HCT116 (cell line): ENCODE data around the gene OCRL. TPM values are rescaled to one million over a fixed set of nuclear protein-coding genes. Genes with fewer than 3 reads are reported as not detected.

Experiments
- ATAC-seq: fragments of 200-7000 bp; cut with Tn5 transposase; 2 replicates; pipeline ENCODE4 v1.9.1; 2020; ENCODE audit warnings: mild to moderate bottlenecking, moderate library complexity
- BruUV-seq: library from RNA; stranded (reverse); fragments of 400-500 nt; replicated peaks from 2 replicates; lab custom pipeline; 2021; lab: Mats Ljungman, UMichigan
- CTCF ChIA-PET: fragments of 300-600 bp; sonication (Branson Sonifier 250); formaldehyde crosslinking; loops from one replicate; lab custom pipeline; 2021; ENCODE audit warnings: antibody characterized with exemption; lab: Charles Lee
- POLR2A ChIA-PET: fragments of 300-600, 350-600 bp; sonication (Branson Sonifier 250); formaldehyde crosslinking; loops from one replicate; lab custom pipeline; 2021; ENCODE audit warnings: antibody characterized with exemption; lab: Charles Lee
- RAD21 ChIA-PET, 2 experiments: fragments of 300-600 bp; sonication (Branson Sonifier 250); formaldehyde crosslinking; loops; one replicate each; lab custom pipeline; 2023; ENCODE audit warnings: low total read pairs in 2 of 2; ENCODE audit not compliant: uncharacterized antibody in 2 of 2, unreplicated experiment in 2 of 2, low non-redundant PET in 1 of 2; lab: Charles Lee
- DNase-seq: peaks from one replicate; pipeline ENCODE4 v3.0.0-alpha.2; 2010; ENCODE audit warnings: low read depth, low spot score
- H2AFZ ChIP-seq: fragments of 200-600 bp; shearing (Covaris generic), sonication (generic); 2 replicates; pipeline ENCODE4 v1.6.1; 2017; ENCODE audit warnings: low read depth, mixed run types, mixed read lengths, antibody characterized with exemption, low read length; ENCODE audit not compliant: poor library complexity, severe bottlenecking
- H3K27ac ChIP-seq: 2 replicates; pipeline ENCODE4 v1.5.1; 2012; ENCODE audit warnings: low read depth, low read length
- H3K27me3 ChIP-seq: fragments of 200-600 bp; sonication (generic); 2 replicates; pipeline ENCODE4 v1.6.1; 2016; ENCODE audit warnings: mixed run types, low read length, mixed read lengths; ENCODE audit not compliant: insufficient read depth
- H3K36me3 ChIP-seq, 2 experiments: fragments of 200-500 bp in 1 of 2; fragments of 200-600 bp in 1 of 2; sonication (Bioruptor generic) in 1 of 2; sonication (generic) in 1 of 2; 2 replicates each; pipeline versions ENCODE4 v1.5.1 to v1.6.1; 2014 to 2016; ENCODE audit warnings: low read length in 2 of 2, inconsistent platforms in 1 of 2, mixed read lengths in 1 of 2, mixed run types in 1 of 2; ENCODE audit not compliant: insufficient read depth in 2 of 2, control insufficient read depth in 1 of 2
- H3K4me1 ChIP-seq, 2 experiments: fragments of 200-600 bp in 1 of 2; sonication (generic) in 1 of 2; 2 replicates each; pipeline versions ENCODE4 v1.5.1 to v1.6.1; 2012 to 2017; ENCODE audit warnings: low read length in 2 of 2, inconsistent platforms in 1 of 2, mild to moderate bottlenecking in 1 of 2, mixed read lengths in 1 of 2, mixed run types in 1 of 2, moderate library complexity in 1 of 2; ENCODE audit not compliant: insufficient read depth in 2 of 2, control insufficient read depth in 1 of 2
- H3K4me2 ChIP-seq: fragments of 200-600 bp; sonication (generic); 2 replicates; pipeline ENCODE4 v1.6.1; 2017; ENCODE audit warnings: mixed run types, low read length, mixed read lengths
- H3K4me3 ChIP-seq, 2 experiments: fragments of 200-600 bp in 1 of 2; sonication (generic) in 1 of 2; replicated peaks in 1 of 2; 2 replicates each; pipeline ENCODE4 v1.5.1; 2011 to 2016; ENCODE audit warnings: low read length in 2 of 2, control low read depth in 1 of 2, low read depth in 1 of 2, mild to moderate bottlenecking in 1 of 2, mixed read lengths in 1 of 2, mixed run types in 1 of 2
- H3K79me2 ChIP-seq: fragments of 200-600 bp; sonication (generic); 2 replicates; pipeline ENCODE4 v1.6.1; 2017; ENCODE audit warnings: mild to moderate bottlenecking, mixed run types, low read length, moderate library complexity, mixed read lengths; ENCODE audit not compliant: insufficient read depth
- H3K9ac ChIP-seq: fragments of 200-600 bp; sonication (generic); 2 replicates; pipeline ENCODE4 v1.6.1; 2016; ENCODE audit warnings: low read length, mixed read lengths
- H3K9me2 ChIP-seq: fragments of 200-600 bp; sonication (generic), shearing (Covaris generic); 2 replicates; pipeline ENCODE4 v1.6.1; 2017; ENCODE audit warnings: mixed run types, mild to moderate bottlenecking, moderate library complexity; ENCODE audit not compliant: insufficient read depth
- H3K9me3 ChIP-seq, 2 experiments: fragments of 200-500 bp in 1 of 2; fragments of 200-600 bp in 1 of 2; sonication (Bioruptor generic) in 1 of 2; sonication (generic) in 1 of 2; 2 replicates each; pipeline ENCODE4 v1.6.1; 2014 to 2017; ENCODE audit warnings: low read length in 2 of 2, mixed read lengths in 2 of 2, inconsistent platforms in 1 of 2, low read depth in 1 of 2, mild to moderate bottlenecking in 1 of 2, mixed run types in 1 of 2, moderate library complexity in 1 of 2; ENCODE audit not compliant: control insufficient read depth in 1 of 2, insufficient read depth in 1 of 2
- H4K20me1 ChIP-seq: fragments of 200-600 bp; sonication (generic), shearing (Covaris generic); 2 replicates; pipeline ENCODE4 v1.6.1; 2017; ENCODE audit warnings: mixed run types, mild to moderate bottlenecking, moderate library complexity; ENCODE audit not compliant: insufficient read depth
- ATF3 ChIP-seq: IDR thresholded peaks from 2 replicates; pipeline ENCODE4 v1.6.1; 2012
- CEBPB ChIP-seq: IDR thresholded peaks from 2 replicates; pipeline ENCODE4 v1.6.1; 2012; ENCODE audit warnings: low read depth
- CTCF ChIP-seq, 3 experiments: fragments of 200-600 bp in 1 of 3; sonication (generic) in 1 of 3; IDR thresholded peaks in 2 of 3; conservative IDR thresholded peaks in 1 of 3; 2 replicates each; pipeline ENCODE4 v1.5.1; 2012 to 2017; ENCODE audit warnings: low read depth in 2 of 3, low read length in 2 of 3, antibody characterized with exemption in 1 of 3, borderline replicate concordance in 1 of 3, control low read depth in 1 of 3, mild to moderate bottlenecking in 1 of 3, mixed read lengths in 1 of 3, mixed run types in 1 of 3, moderate library complexity in 1 of 3; ENCODE audit not compliant: insufficient read depth in 1 of 3
- EGR1 ChIP-seq: IDR thresholded peaks from 2 replicates; pipeline ENCODE4 v1.6.1; 2012; ENCODE audit warnings: low read depth
- EZH2 ChIP-seq: fragments of 200-600 bp; sonication (generic); IDR thresholded peaks from 2 replicates; pipeline ENCODE4 v1.6.1; 2017; ENCODE audit warnings: antibody characterized with exemption, mixed run types
- EZH2phosphoT487 ChIP-seq: fragments of 200-600 bp; IDR thresholded peaks from 2 replicates; pipeline ENCODE4 v1.6.1; 2018; ENCODE audit warnings: antibody characterized with exemption, borderline replicate concordance
- POLR2A ChIP-seq: IDR thresholded peaks from 2 replicates; pipeline ENCODE4 v1.7.0; 2011; ENCODE audit warnings: borderline replicate concordance; ENCODE audit not compliant: insufficient read depth, insufficient read length; ENCODE audit errors: extremely low read depth
- POLR2AphosphoS5 ChIP-seq: IDR thresholded peaks from 2 replicates; pipeline ENCODE4 v1.6.1; 2011; ENCODE audit warnings: mild to moderate bottlenecking, low read depth, low read length, moderate library complexity
- RAD21 ChIP-seq: IDR thresholded peaks from 2 replicates; pipeline ENCODE4 v1.6.1; 2012; ENCODE audit warnings: low read depth, mild to moderate bottlenecking
- REST ChIP-seq: IDR thresholded peaks from 2 replicates; pipeline ENCODE4 v1.6.1; 2012; ENCODE audit warnings: low read depth
- SIN3A ChIP-seq: IDR thresholded peaks from 2 replicates; pipeline ENCODE4 v1.6.1; 2012; ENCODE audit warnings: low read depth
- SP1 ChIP-seq: IDR thresholded peaks from 2 replicates; pipeline ENCODE4 v1.6.1; 2012; ENCODE audit warnings: low read depth
- SRF ChIP-seq: IDR thresholded peaks from 2 replicates; pipeline ENCODE4 v1.6.1; 2012; ENCODE audit warnings: low read depth
- TCF7L2 ChIP-seq: IDR thresholded peaks from 2 replicates; pipeline ENCODE4 v1.7.0; 2011; ENCODE audit warnings: borderline replicate concordance, inconsistent platforms; ENCODE audit not compliant: insufficient read depth, insufficient read length; ENCODE audit errors: extremely low read depth
- YY1 ChIP-seq: IDR thresholded peaks from 2 replicates; pipeline ENCODE4 v1.6.1; 2011; ENCODE audit warnings: low read length, low read depth, moderate library complexity, mild to moderate bottlenecking; ENCODE audit not compliant: insufficient replicate concordance; ENCODE audit errors: extremely low read depth
- ZBTB33 ChIP-seq: IDR thresholded peaks from 2 replicates; pipeline ENCODE4 v1.6.1; 2011; ENCODE audit warnings: mild to moderate bottlenecking, low read length, moderate library complexity; ENCODE audit not compliant: insufficient replicate concordance; ENCODE audit errors: extremely low read depth
- ZNF274 ChIP-seq: fragments of 200-500 bp; sonication (Bioruptor generic); IDR thresholded peaks from 2 replicates; pipeline ENCODE4 v1.6.1; 2014; ENCODE audit warnings: mild to moderate bottlenecking, low read depth, low read length, inconsistent platforms
- intact Hi-C: fragments of 100-400 bp; cut with micrococcal nuclease; formaldehyde crosslinking; loops from 2 replicates; pipeline ENCODE4 v1.10.0; 2022
- total RNA-seq: library from RNA; stranded (reverse); gene quantifications from one replicate; pipeline ENCODE4 v1.2.1, GENCODE V29; 2021; ENCODE audit not compliant: unreplicated experiment

OCRL gene
- total RNA-seq, 1 experiment from 2014 or later = 19.8 TPM

- TF ChIP-seq EZH2phosphoT487 = no peak
- no peak for TF ChIP-seq ZNF274
- no peak for TF ChIP-seq POLR2AphosphoS5
- no peak for TF ChIP-seq TCF7L2
- no peak for TF ChIP-seq ATF3
Measured at GRCh38 chrX:129525896-129526295, 14.2 kb upstream of the OCRL start (continued).

GRCh38 chrX:129529685-129530281, 10.3 kb upstream of the OCRL start:
- no peaks in the 10 kb centered on the region for H3K9me3 ChIP-seq
- ChIA-PET RAD21 (no interaction called here), POLR2A (no interaction called here), CTCF (no interaction called here)
- no peak overlapping the region for H3K9ac ChIP-seq
- no peak overlapping the region for H2AFZ ChIP-seq
- no peak overlapping the region for H3K27ac ChIP-seq
- H4K20me1 ChIP-seq = no peaks in the 10 kb centered on the region
- no peak overlapping the region for H3K4me3 ChIP-seq
- intact Hi-C loops = no loop called here
- H3K4me2 ChIP-seq = no peak overlapping the region
- no TSS peak for BruUV-seq
- H3K4me1 ChIP-seq = no peaks in the 10 kb centered on the region
- H3K27me3 ChIP-seq = no peaks in the 10 kb centered on the region
- DNase-seq (no peak), ATAC-seq (no peak)
- H3K36me3 ChIP-seq = no peaks in the 10 kb centered on the region
- no peaks in the 10 kb centered on the region for H3K9me2 ChIP-seq
- no peaks in the 10 kb centered on the region for H3K79me2 ChIP-seq
- TF ChIP-seq SP1 (no peak), YY1 (no peak), ZBTB33 (no peak), EZH2 (no peak), SIN3A (no peak), ATF3 (no peak), SRF (no peak), RAD21 (no peak), POLR2A (no peak), REST (no peak), EGR1 (no peak), CTCF (IDR thresholded peaks at IDR 0.05 in 2 of 3, conservative IDR thresholded peaks at IDR 0.05 in 1 of 3; ENCODE audit: borderline replicate concordance in 1 of 3, insufficient read depth in 1 of 3, low read depth in 2 of 3, low read length in 2 of 3) (no peak), CEBPB (no peak), ZNF274 (no peak)
